Fibroblast of peridontal ligament (primary cell): ENCODE measurements around the gene SCUBE1.

Experiments used
- DNase-seq: peaks from one replicate; pipeline ENCODE4 v3.0.0-alpha.2; 2010; ENCODE audit errors: extremely low read depth

SCUBE1 gene

DNA sequence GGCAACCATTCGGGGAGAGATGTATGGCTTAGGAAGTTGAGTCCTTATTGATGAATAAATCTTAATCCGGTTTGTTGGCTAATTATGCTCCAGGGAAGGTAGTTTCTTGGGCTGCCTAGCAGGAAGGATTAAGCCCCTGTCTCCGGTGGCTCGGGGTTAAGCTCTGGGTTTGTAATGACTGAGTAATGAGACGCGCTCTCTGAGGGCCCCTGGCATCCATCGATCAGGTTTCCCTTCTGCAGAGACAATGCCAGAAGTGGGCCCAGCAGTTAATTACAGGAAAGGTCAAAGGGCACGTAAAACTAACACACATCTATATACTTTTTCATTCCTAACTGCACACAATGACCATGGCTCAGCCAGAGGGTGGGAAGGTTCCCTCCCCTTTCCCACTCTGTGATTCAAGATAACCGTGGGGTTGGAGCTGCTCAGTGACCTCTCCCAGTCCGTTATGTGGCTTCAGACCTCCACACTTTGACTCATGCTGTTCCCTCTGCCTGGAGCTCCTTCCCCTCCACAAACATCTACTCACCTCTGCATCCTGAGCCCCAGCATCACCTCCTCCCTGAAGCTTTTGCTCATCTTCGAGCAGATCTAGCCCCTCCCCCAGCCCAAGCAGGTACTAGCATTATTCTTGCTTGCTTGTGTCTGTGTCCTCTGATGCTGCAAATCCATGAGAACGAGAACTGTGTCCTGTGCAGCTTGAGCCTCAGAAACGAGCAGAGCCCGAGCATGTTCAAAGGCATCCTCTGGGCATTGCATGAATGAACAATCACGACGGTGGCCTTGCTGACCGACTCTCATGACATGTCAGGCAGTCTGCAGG lies 16.6 kb downstream of the SCUBE1 start:
- no peak for DNase-seq

DNA sequence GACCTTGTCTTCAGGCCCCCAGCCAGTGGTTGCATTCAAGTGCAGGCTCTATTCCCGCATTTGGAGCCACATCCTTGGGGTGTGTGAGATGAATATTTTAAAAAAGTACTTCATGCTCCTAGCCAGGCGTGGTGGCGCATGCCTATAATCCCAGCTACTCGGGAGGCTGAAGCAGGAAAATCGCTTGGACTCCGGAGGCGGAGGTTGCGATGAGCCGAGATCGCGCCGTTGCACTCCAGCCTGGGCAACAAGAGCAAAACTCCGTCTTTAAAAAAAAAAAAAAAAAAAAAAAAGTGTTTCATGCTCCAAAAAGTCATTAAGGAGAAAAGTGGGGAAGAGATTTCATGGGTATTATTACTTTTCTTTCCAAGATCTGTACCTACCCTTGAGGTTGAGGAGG lies 18.0 kb downstream of the SCUBE1 start:
- DNase-seq: no peak

DNA sequence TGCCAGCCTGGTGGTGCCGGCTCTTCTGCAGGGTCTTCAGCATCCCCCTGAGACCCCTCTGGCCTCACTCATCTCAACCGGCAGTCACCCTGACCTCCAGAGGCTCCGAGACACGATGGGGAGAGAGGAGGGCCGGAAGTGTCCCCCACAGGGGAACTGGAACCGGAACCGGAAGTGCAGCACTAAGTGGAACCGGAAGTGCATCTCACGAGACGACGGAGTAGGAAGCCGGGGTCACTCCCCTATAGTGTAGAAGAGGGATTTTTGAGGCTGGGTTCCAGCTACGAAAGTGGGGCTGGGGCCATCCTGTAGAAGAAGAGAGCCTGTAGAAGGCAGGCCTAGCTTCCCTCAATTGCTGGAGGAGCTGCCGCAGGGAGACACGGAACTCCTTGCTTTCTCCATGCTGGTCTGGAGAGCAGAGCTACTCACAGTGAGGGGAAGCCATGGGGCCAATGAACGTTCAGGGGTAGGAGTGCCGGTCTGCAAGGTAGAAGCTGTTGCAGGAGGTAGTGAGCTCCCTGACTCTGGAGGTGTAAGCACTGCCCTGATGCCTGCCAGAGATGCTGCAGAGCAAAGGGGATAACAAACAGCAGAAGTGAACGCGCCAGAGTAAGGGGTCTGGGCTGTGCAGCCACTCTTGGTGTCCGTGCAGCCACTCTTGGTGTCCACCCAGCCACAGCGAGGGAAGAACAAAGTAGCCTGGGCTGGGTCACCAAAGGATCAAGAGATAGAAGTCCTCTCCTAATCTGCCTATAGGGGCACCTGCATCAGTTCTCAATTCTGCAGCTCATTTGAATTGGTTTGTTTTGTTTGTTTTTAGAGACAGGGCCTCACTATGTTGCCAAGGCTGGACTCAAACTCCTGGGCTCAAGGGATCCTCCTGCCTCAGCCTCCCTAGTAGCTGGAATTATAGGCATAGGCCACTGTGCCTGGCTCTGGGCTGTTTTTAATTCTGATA lies 21.9 kb downstream of the SCUBE1 start:
- DNase-seq: no peak

DNA sequence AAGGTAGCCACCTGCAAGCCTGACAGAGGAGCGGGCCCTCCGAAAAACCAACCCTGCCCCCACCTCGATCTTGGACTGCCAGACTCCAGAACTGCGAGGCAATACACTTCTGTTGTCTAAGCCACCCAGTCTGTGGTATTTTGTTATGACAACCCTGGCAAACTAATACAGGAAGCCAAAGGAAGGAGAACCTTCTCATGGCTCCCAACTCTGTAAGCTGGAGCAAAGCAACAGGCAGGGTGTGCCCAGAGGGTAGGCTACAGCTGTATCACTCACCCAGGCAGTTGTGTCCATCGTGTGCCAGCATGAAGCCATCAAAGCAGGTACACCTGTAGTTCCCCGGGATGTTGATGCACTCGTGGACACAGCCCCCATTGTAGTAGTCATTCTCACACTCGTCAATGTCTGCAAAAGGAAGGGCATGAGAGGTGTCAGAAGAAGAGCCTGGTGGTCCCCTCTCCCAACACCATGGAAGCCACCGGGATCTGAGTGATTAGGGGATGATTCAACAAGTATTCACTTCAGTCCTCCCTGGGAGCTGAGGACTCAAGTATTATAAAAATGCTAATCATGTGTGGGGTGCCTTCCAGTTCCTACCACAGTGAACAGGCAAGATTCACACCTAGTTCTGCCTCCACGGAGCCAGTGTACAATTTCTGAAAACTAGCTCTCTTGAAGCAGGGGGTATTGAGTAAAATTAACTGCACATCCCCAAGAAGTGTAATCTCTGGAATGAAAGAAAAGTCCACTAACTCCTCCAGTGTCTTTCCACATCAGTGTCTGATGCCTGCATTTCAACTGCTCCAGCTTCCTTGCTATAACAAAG lies 23.3 kb downstream of the SCUBE1 start:
- DNase-seq: no peak

DNA sequence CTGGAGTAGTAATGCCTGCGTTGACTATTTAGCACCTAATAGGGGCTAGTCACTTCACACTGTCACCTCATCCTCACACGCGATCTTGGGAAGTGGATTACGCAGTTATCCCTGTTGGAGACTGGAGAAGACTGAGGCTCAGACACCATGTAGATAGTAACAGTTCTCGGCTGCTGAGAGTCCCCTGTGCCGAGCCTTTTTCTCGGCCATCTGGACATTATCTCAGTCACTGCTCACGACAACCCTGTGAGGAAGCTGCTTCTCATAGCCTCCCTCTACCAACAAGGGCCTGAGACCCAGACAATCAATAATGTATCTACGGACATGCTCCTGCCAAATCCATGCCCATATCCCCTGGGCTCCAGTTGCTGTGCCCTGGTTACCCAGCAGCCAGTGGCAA lies 25.9 kb downstream of the SCUBE1 start:
- DNase-seq: no peak

DNA sequence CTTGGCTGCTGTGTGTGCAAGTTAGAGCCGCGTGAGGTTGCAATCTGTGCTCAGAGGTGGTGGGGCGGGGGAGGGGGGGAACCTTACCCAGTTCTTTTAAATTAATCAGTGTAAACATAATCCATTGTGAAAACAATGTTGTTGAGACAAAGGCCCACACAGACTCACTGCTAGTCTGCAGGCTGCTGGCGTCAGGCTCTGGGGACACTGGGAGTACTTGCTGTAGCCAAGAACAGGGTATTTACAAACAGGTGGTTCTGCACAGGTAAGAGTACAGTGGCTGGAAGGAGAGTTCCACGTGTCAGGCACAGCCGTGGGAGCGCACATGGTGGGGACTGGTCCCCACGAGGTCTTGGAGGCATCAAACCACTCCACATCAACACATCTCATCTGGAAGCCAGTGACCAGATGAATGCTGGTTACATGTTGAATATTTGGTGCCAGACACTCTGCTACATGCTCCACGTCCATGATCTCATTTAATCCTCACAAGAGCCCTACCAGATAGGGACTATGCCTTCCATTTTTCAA lies 27.4 kb downstream of the SCUBE1 start:
- no peak for DNase-seq

DNA sequence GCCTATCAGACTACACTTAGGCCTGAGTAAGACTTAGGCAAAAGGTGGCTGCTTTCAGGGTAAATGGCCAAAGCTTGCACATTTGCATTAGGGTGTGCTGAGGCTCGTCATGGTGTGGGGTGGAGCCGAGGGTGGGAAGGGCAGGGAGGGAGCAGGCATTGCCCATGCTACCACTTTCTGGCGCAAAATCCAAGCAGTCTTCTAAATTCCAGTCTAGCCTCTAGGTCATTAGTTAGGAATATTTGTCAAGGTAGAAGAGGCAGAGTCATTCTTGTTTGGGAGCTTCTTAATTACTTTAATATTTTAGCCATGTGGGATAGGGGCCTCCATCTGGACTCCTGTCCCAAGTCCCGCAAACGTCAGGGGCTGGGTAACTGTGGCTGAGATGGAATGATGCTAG lies 28.6 kb downstream of the SCUBE1 start:
- DNase-seq: no peak

DNA sequence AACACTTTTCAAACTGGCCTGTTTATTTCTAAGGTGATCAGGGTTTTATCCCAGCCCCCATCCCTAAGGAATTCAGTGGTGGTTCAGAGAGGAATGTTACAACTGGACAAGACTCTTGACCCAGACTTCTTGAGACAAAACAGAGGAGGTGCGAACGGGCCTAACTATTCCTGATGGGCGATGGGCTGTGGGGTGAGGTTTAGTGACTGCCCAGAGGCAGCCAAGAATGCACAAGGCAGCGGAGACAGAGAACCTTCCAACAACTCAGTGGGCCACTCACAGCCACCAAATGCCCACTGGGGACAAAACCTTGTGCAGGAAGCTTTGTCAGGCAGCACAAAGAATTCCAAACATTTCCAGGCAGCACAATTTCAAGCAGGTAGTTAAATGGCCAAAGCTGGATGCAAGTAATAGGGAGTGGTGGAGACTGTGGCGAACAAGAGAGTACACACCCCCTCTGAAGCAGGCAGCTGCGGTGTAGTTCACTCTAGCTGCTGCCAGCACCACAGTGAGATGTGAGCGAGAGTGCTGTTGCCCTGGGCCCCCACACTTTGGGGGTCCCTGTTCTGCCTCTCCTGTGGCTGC lies 29.2 kb downstream of the SCUBE1 start:
- no peak for DNase-seq

DNA sequence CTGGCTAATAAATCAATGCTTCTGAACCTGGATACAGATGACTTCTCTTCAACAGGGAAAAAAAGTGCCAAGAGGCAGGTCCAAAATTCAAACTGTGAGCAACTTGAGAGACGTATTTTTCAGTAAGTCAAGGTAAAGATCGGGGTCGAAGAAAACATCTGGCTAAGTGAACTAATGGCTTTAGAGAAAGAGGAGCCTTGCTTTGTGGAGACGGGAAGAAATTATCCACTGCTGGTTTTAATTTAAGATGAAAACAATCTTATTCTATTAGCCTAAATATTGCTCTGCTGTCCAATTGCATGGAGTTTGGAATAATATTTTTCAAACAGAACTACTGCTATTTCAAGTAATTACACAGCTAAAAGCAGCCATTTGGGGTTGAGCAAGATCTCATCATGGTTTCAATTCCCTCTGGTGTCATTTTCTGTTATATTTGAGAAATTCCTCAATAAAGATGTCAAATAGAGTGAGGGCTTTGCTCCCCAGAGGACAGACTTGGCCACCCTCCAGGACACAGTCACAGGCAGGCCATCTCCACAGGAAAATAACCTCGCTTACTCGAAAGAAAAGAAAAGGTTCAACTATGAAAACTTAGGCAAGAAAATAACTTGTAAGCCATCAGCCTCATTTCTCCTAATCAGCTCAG lies 29.8 kb downstream of the SCUBE1 start:
- DNase-seq: peak; percentile 8

DNA sequence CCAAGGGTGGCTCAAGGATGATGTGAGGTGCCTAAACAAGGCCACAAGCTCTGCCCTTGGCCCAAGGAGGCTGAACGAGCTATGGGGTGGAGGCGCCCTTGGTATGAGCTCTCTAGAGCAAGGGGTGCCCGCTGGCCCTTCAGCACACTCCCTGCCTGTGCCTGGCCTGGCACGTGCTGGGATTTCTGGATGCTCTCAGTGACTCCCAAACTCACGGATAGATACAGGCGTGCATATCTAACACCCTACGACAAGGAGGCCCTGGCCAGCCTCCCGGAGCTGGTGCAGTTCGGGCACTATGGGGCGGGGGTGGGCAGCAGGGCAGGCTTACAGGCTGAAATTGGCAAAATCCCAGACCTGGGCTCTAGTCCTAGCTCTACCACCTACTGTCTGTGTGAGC lies 30.6 kb downstream of the SCUBE1 start:
- no peak for DNase-seq

DNA sequence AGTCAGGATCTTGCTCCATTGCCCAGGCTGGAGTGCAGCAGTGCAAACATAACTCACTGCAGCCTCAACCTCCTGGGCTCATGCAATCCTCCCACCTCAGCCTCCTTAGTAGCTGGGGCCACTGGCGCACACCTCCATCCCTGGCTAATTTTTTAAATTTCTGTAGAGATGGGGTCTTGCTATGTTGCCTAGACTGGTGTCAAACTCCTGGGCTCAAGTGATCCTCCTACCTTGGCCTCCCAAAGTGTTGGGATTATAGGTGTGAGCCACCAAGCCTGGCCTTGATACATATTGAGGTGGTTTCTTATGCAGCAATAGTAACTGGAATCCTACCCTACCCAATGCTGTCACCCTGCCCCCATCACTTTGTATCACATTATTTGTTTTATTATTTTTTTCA lies 32.4 kb downstream of the SCUBE1 start:
- DNase-seq: no peak

DNA sequence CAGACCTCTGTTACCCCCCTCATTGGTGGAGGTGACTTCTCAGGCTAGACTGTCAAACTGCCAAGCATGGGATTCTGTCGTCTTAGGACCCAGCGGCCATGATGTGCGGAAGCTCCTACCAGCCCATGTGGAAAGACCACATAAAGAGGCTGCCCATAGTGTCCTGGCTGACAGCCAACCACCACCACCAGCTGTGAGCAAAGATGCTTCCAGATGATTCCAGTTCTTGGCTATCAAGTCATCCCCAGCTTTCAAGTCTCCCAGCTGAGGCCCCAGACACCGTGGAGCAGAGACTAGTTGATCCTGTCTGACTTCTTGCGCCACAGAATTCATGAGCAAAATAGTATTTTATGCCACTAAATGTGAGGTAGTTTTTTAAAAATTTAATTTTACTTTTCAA lies 32.9 kb downstream of the SCUBE1 start:
- DNase-seq: no peak

DNA sequence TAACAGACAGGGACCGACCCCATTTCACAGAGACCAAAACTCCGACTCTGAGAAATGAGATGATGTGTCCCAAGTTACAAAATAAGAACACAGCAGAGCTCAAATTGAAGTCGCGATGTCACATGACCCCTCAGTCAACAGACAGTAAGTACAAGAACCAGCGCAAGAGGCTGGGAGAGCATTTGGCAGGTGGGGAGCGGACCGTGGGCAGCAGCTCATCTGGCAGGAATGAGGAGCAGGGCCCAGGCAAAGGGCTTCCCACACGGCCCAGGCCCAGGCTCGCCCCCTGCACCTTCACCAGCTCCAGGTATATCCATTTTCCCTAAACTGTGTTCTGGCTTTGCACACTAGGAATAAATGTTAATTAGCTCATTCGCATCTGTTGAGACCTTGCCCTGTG lies 34.3 kb downstream of the SCUBE1 start:
- DNase-seq: no peak

DNA sequence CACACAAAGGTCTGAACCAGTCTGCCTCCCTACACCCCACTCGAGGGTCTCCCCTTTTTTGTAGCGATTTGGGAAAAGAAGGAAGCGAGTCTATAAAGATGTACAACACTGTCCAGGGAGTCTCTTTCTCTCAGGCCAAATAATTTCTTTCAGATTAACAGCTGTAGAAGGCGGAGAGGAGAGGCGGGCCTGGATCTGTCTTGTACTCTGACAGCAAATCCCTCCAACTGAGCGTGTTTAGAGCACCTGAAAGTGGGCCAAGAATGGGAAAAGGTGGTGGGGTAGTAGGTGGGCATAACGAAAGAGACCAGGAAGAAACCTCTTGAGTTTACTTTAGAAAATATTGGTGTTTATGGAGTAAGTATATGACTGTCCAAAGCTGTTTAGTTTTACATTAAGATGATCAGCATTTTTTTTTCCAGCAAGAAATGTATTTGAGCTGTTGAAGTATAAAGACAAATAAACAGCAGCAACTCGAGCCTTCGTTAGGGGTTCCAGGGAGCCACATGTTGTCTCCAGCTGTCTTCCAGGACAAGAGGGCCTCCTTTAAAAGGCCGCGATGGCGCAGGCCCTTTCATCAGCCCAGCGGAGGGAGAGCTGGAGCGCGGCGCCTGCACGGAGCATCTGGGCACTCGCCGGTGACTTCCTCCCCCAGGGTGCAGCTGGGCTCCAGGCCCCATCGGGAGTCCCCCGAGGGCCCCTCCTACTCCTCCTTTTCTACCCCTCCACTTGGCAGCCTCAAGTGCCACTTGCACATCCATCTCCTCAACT lies 34.9 kb downstream of the SCUBE1 start:
- no peak for DNase-seq

DNA sequence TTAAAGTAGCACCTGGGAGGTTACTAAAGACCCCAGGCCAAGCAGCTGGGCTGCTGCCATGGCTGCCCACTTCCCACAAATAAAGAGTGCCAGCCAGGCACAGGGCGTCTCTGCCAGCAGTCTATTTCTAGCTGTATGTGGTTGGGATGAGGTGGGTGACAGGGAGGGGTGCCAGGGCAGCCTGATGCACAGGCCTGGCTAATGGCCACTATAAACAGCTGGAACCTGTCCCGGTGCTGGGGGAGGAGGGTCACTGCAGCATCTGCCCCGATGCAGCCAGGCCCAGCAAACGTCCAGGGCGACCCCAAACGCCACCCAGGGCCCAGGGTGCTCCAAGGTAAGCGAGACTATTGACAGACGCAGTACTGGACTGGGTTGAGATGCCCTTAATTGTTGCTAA lies 37.4 kb downstream of the SCUBE1 start:
- DNase-seq: no peak

DNA sequence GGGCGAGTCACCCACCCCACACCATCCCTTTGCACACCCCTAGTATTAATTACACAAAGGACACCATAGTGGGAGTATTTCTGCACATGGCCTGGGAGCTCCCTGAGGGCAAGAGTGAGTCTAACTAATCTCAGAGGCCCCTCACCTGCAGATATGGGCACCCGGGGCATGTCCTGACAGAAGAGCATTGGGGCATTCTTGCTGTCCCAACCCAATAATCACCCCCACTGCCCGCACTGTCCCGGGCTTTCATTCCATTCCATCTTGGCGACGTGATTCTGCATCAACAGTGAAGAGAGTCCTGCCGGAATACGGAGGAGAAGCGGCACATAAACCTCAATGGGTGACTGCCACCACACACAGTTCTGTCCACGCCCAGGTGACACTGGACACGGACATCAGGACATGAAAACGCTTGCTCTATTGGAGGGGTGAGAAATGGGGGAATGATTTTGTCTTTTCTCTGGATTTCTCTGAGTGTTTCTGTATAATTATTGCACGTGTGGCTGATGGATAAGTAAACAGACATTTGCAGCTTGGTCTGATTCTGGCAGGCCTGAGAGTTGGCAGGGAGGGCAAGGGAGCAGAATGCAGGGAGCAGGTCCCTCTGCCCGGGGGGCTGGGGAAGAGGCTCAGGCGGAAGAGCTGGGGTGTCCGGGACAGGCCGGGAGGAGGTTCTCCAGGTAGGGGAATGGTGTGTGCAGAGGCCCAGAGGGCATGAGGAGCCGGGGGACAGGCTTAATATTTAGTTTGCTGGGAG lies 38.2 kb downstream of the SCUBE1 start:
- DNase-seq: no peak

DNA sequence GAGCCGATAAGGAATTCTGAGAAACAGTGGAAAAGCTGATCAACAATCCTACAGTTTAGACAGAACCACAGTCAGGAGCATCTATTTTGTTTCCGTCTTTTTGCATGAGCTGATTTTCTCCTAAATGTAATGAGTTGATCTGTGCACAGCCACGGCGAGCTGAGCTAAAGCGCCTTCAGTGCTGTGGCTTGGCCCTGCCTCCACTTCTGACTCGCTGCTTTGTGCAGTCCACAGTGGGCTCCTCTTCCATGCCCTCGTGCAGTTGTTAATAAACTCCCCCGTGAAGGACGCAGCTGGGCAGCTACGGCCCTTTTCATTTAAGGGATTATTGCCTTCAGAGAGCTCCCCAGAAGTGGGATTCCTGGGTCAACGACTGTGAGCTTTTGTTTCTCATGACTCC lies 39.4 kb downstream of the SCUBE1 start:
- DNase-seq: no peak

DNA sequence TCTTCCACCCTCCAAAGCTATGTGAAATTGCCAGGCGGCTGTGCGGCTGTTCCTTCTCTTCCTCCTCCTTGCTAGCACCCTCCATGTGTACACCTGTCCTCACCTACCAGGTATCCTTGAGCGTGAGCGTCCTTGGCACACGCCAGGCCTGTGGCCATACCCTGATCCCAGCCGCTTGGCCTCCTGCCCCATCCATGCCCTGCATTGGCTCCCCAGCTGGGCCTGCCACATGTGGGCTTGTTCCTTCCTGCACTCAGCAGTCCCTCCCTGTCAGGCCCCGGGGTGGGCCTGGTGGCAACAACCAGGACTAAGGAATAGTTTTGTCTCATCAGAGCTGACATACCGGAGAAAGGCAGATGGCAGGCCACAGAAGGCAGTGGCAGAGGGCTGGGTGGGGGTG lies 40.0 kb downstream of the SCUBE1 start:
- DNase-seq: no peak

DNA sequence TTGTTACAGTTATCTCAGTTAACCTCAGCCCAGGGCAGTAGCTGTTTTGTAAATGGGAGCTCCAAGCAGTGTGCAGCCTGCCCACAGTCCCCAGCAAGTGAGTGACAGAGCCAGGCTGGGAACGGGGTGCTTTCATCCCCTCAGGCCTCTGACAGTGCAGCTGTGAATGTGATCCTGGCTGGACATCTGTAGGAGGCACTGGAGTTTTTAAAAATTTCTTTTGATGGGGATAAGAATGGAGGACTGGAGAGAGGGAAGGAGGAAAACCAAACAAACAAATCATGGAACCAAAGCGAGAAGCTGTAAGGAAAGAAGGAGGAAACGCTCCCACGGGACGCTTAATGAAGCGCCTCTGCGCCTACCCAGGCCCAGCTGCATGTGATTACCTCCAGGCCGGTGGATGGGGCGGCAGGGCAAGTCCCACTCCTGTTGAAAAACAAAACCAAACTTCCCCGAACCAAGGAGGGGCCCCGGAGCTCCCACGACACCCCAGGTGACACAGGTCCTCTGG lies 40.6 kb downstream of the SCUBE1 start:
- DNase-seq: no peak
